Spinal cord (tissue), 10 donors: ENCODE measurements around the gene EN1. TPM values are rescaled to one million over a fixed set of nuclear protein-coding genes. Genes with fewer than 3 reads are reported as not detected.

Experiments used
- DNase-seq, 6 donors: peaks; one replicate each; pipeline versions ENCODE4 v3.0.0 to v3.0.0-alpha.2; 2013 to 2015; ENCODE audit warnings: low spot score in 6 of 6, low read depth in 4 of 6
- H3K27ac ChIP-seq: one replicate; pipeline ENCODE4 v1.5.1; 2013; ENCODE audit warnings: low read depth, low read length, control low read depth
- H3K27me3 ChIP-seq: one replicate; pipeline ENCODE4 v1.6.1; 2013; ENCODE audit warnings: low read length; ENCODE audit not compliant: control insufficient read depth, insufficient read depth
- H3K36me3 ChIP-seq: one replicate; pipeline ENCODE4 v1.6.1; 2013; ENCODE audit warnings: low read length; ENCODE audit not compliant: control insufficient read depth, insufficient read depth
- H3K4me1 ChIP-seq: one replicate; pipeline ENCODE4 v1.6.1; 2013; ENCODE audit warnings: low read length; ENCODE audit not compliant: control insufficient read depth, insufficient read depth
- H3K4me3 ChIP-seq: one replicate; pipeline ENCODE4 v1.5.1; 2013; ENCODE audit warnings: low read depth, low read length, control low read depth
- H3K9me3 ChIP-seq: one replicate; pipeline ENCODE4 v1.6.1; 2013; ENCODE audit warnings: low read length; ENCODE audit not compliant: control insufficient read depth, insufficient read depth
- WGBS: methylation state at CpG from one replicate; pipeline ENCODE4 v1.1.5; 2013; ENCODE audit warnings: missing lambda C conversion rate; ENCODE audit not compliant: insufficient coverage; 5-methylcytosine and 5-hydroxymethylcytosine counted together
- polyA plus RNA-seq, 2 donors: library from polyadenylated mRNA; unstranded; fragments of 120-200 nt; gene quantifications; one replicate each; pipeline ENCODE4 v1.2.1, GENCODE V29; 2013; ENCODE audit not compliant: insufficient read length in 2 of 2
- total RNA-seq, 2 donors: library from RNA; depleted of rRNA in 1 of 2; stranded (reverse); fragments of 120-200 nt in 1 of 2; fragments of >200 nt in 1 of 2; gene quantifications; one replicate each; pipeline versions ENCODE4 v1.2.3 to v1.2.4, GENCODE V29; 2013 to 2014
- donor health status: healthy.

Gene EN1
- total and polyA plus RNA-seq, 4 donors, result 0.40 to 2.8 (median 0.93) TPM

- H3K4me1 ChIP-seq, result peaks cover 50% of the 10 kb centered on the region
- peaks cover 95% of the 10 kb centered on the region for H3K27me3 ChIP-seq
- no peak overlapping the region for H3K4me3 ChIP-seq
- no peak overlapping the region for H3K27ac ChIP-seq
- DNase-seq, result peak in 1 of 6 donors; percentile 8
- WGBS, result 0% methylated on average over 3 of the region's 9 CpGs
- no peaks in the 10 kb centered on the region for H3K9me3 ChIP-seq
- no peaks in the 10 kb centered on the region for H3K36me3 ChIP-seq
These were observed 3.5 kb upstream of the EN1 start for GRCh38 chr2:118850901-118851415.

DNA sequence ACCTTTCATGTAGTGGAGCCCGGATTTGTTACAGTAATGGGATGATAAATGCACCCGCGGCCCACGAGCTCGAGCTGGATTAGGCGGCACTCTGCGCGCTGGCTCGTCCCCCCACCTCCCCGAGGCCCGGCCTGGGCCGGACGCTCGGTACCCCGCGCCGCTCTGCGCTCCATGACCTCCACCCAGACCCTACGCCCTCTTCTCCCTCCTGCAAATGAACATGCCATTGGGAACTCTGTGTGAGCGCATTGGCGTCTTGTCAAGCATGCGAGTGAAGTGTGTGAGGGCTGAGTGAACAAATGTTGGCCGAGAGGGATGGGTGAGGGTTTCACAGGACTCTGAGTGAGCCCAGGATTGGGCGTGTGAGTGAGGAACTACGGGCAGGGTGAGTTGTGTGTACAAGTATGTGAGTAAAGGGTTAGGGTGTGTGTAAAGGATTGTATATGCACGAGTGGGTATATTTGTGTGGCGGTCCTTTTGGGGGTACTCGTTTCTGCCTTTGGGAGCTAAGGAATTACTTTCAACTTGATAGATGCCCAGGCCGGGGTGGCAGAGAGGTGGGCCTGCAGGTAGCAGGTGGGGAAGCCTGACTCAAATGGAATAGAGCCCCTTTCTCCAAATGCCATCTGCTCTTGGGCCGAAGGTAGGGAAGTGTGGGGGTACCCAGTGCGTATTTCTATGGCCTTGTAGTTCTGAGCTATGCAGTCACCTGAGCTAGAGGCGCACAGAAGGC, 2.9 kb upstream of the EN1 start:
- H3K27ac ChIP-seq, result no peak overlapping the region
- peak in 2 of 6 donors; percentile 26 to 28 for DNase-seq
- peaks cover 48% of the 10 kb centered on the region for H3K4me1 ChIP-seq
- no peaks in the 10 kb centered on the region for H3K36me3 ChIP-seq
- 4% methylated on average over 30 of the region's 32 CpGs for WGBS
- H3K4me3 ChIP-seq, result no peak overlapping the region
- H3K27me3 ChIP-seq, result peaks cover 95% of the 10 kb centered on the region
- H3K9me3 ChIP-seq, result no peaks in the 10 kb centered on the region

DNA sequence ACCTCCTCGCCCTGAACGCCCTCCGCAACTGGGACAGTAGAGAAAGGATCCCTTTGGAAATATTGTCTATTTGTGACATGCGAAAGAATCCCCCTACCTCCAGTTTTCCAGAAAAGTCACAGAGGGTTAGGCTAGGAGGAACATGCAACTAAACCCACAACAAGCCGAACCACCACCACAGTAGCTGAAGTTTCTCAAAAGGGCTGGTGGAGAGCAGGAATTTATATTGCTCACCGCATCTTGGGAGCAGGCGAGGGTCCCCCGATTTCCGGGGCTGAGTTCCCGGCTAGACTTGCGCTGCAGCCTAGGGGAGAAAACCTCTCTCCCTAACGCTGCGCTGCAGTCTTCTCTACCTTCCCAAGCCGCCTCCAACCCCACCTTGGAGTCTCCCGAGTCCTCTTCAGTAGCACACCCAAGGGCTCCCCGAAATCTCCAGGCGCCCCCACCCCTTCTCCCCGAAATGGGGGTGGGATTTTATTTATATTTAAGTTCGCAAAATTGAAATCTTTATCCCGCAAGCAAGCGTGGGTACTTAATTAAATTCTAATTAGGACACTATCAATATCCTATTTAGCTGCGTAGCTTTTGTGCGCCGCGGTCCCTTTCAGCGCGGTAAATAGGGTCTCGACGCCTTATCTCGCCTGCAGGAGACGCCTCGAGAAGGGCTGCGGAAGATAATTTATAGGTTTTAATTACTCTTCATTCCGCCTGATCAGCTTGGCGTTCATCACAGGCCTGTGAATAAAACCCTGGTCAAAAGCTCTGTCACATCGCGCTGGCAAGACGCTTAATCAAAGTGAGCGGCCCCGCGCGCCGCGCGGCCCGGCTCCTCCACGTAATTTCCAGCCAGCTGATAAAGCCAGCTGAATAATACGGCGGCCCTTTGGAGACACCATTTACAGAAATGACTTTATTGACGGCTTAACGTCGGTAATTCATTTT, 2.0 kb upstream of the EN1 start:
- Histone ChIP-seq H3K4me1 (peaks cover 47% of the 10 kb centered on the region), H3K36me3 (no peaks in the 10 kb centered on the region), H3K27ac (no peak overlapping the region), H3K27me3 (peaks cover 95% of the 10 kb centered on the region), H3K4me3 (no peak overlapping the region), H3K9me3 (no peaks in the 10 kb centered on the region)
- under 1% methylated on average over 29 of the region's 52 CpGs for WGBS
- peak in 2 of 6 donors; percentile 48 to 49 for DNase-seq

- Histone ChIP-seq H3K27ac (no peak overlapping the region), H3K4me3 (no peak overlapping the region), H3K9me3 (no peaks in the 10 kb centered on the region), H3K4me1 (peaks cover 40% of the 10 kb centered on the region), H3K36me3 (no peaks in the 10 kb centered on the region), H3K27me3 (peaks cover 95% of the 10 kb centered on the region)
- peak in 2 of 6 donors; percentile 18 to 44 for DNase-seq
- WGBS, result 1% methylated on average over 45 of the region's 46 CpGs
These were observed 1.2 kb upstream of the EN1 start for GRCh38 chr2:118848381-118849225.

DNA sequence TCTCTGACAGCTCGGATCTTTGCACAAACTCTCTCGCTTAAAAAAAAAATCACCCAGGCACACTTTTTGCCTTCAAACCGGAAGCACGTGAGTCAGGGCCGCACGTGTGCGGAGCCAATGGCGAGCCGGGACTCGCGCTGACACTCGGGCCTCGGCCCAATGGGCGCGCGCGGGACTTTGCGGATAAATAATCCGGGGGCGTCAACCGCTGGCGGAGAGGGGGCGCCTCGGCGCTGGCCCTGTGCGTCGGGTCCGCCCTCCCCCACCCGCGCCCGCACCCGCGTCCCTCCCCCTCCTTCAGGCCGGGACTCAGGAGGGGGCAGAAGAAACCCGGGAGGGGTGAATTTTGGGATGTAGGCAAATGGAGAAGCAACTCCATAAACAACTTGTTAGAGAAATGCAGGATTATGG, 319 bp upstream of the EN1 start:
- peaks cover 95% of the 10 kb centered on the region for H3K27me3 ChIP-seq
- WGBS, result 0% methylated on average over 22 of the region's 35 CpGs
- peaks cover 40% of the 10 kb centered on the region for H3K4me1 ChIP-seq
- no peaks in the 10 kb centered on the region for H3K9me3 ChIP-seq
- no peaks in the 10 kb centered on the region for H3K36me3 ChIP-seq
- H3K4me3 ChIP-seq, result peak overlapping the region; percentile 2
- H3K27ac ChIP-seq, result no peak overlapping the region
- DNase-seq, result peak in 2 of 6 donors; percentile 68 to 76

GRCh38 chr2:118846442-118846952, 951 bp downstream of the EN1 start:
- Histone ChIP-seq H3K36me3 (no peaks in the 10 kb centered on the region), H3K27ac (no peak overlapping the region), H3K4me3 (no peak overlapping the region), H3K9me3 (no peaks in the 10 kb centered on the region), H3K4me1 (peaks cover 47% of the 10 kb centered on the region), H3K27me3 (peaks cover 95% of the 10 kb centered on the region)
- under 1% methylated on average over 56 of the region's 63 CpGs for WGBS
- peak in 2 of 6 donors; percentile 10 to 14 for DNase-seq

DNA sequence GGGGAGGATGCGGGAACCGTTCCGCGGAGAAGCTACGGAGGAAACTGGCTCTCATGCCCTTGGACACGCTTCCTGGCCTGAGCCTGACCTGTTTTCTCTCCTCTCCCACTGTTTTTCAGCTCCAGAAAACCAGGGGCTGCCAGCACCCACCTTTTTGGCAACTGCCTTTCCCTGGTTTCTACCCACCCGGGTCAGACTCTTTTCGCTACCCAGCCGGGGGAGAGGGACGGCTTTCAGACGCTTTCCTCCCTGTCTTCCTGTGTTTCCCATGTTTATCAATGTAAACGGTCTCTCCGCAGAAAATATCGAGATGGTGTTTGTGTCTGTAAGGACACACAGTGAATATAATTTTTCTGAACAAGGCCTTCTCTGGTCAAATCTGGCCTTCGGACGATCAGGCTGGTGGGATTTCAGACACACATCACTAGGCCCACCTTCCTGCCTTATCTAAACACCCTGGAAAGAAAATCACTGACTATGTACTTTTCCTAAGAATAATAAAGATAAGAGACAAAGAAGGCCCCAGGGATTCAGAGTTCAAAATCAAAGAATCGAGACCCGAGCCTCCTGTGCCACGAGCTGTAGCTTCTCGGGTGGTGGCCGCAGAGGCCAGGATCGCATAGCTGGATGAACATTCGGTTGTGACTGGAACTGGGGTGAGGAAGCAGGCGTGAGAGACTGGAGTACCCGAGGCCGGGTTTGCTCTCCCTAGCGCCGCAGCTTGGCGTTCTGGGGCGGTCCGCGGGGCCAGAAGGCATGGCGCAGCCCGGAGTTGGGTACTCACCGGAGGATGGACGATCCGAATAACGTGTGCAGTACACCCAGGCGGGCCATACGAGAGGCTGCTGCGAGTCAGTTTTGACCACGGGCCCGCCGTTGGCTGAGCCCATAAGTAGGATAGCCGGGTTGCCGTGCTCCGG, 1.7 kb downstream of the EN1 start:
- Histone ChIP-seq H3K36me3 (no peaks in the 10 kb centered on the region), H3K9me3 (no peaks in the 10 kb centered on the region), H3K27ac (no peak overlapping the region), H3K4me1 (peaks cover 47% of the 10 kb centered on the region), H3K4me3 (no peak overlapping the region), H3K27me3 (peaks cover 95% of the 10 kb centered on the region)
- WGBS, result 6% methylated on average over 39 of the region's 47 CpGs
- peak in 2 of 6 donors; percentile 39 to 42 for DNase-seq

DNA sequence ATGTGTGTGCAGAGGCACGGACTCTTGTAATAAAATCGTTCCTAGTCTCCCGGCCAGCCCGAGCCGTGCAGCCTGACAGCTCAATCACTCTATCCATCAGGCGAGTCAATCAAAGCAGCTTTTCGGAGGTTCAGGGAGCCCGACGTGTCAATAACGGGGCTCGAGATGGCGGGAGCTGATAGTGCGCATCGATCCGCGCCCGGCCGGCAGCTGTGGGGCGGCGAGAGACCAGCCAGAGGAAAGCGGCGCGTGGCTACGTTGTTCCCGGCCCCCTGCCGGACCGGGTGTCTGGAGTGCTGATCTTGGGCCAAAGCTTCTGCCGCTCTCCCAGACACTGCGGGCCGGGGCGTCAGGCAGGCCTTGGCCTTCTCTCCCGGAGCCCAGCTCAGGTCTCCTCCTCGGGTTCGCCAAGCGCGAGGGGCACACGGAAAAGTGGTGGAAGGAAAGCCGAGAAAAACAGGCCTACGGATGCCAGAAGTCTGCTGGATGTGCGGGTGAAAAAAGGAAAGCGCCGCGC, 2.4 kb downstream of the EN1 start:
- WGBS, result 4% methylated on average over 43 of the region's 43 CpGs
- H3K27ac ChIP-seq, result no peak overlapping the region
- peaks cover 47% of the 10 kb centered on the region for H3K4me1 ChIP-seq
- no peaks in the 10 kb centered on the region for H3K9me3 ChIP-seq
- H3K27me3 ChIP-seq, result peaks cover 95% of the 10 kb centered on the region
- H3K36me3 ChIP-seq, result no peaks in the 10 kb centered on the region
- peak in 1 of 6 donors; percentile 28 for DNase-seq
- H3K4me3 ChIP-seq, result no peak overlapping the region
